OCI-LY7 (cell line): Measurements from ENCODE around the gene DUSP15.

ENCODE experiments used
- CTCF ChIP-seq: fragments of 200-600 bp; sonication (generic); conservative IDR thresholded peaks from 2 replicates; pipeline ENCODE4 v1.5.1; 2014; ENCODE audit warnings: mild to moderate bottlenecking, antibody characterized with exemption, low read length, moderate library complexity, mixed read lengths
- EZH2phosphoT487 ChIP-seq: fragments of 200-600 bp; sonication (generic); IDR thresholded peaks from 2 replicates; pipeline ENCODE4 v1.6.1; 2018; ENCODE audit warnings: low read depth, borderline replicate concordance, mild to moderate bottlenecking, mixed run types, antibody characterized with exemption, low read length, moderate library complexity, mixed read lengths

- no peak for TF ChIP-seq CTCF
- no peak for TF ChIP-seq EZH2phosphoT487
Measured at GRCh38 chr20:31897541-31897940, 27.2 kb upstream of the DUSP15 start.
